Measurements from ENCODE around the gene CFAP65. TPM values are rescaled to one million over a fixed set of nuclear protein-coding genes. Genes with fewer than 3 reads are reported as not detected.

The CFAP65 gene
- total and polyA plus RNA-seq, 2 of the 4 experiments (the other 2 are of a cell fraction): not detected

DNA sequence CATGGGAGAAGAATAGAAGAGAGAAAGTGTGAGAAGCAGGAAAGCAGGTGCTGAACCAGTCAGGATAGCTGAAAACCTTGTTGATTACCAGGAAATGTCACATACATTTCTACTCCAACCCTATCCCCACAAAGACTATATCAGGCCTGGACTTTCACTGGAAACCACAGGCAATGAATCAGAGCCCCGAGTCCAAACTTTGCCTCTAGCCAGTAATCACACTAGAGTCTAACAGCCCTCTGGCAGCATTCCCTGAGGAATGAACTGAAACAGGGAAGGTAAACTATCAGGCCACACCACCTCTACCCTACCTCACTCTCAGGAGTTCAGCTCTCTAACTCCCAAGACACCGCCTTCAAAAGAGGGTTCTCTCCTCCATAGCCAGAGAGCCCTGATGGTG, 38.1 kb upstream of the CFAP65 start:
- Histone ChIP-seq H3K79me1 (ENCODE audit: low read depth in 1 of 2, low read length in 2 of 2) (no peaks in the 10 kb centered on the region), H2BK120ac (ENCODE audit: low read depth, low read length) (no peak overlapping the region), H2AK9ac (replicated peaks; ENCODE audit: low read depth, low read length, poor library complexity) (no peak overlapping the region), H3K9ac (ENCODE audit: low read depth, low read length) (no peak overlapping the region), H3K27ac (ENCODE audit: insufficient read depth, low read length) (no peak overlapping the region), H4K5ac (ENCODE audit: low read depth, low read length) (no peak overlapping the region), H3K4me1 (ENCODE audit: control insufficient read depth, insufficient read depth, low read length) (0 out of 2 replicates have a peak, but pooled peaks cover 2% of the 10 kb centered on the region), H2BK15ac (ENCODE audit: low read depth, low read length) (no peak overlapping the region), H3K9me3 (ENCODE audit: control insufficient read depth, insufficient read depth, low read length) (no peaks in the 10 kb centered on the region), H4K20me1 (ENCODE audit: insufficient read depth, low read length) (peaks cover 12% of the 10 kb centered on the region; the same call in 1 of the 2 replicates), H3K27me3 (ENCODE audit: control insufficient read depth, insufficient read depth, low read length) (no peaks in the 10 kb centered on the region; the same call in none of the 2 replicates), H3K4ac (ENCODE audit: low read depth, low read length) (no peak overlapping the region), H3K14ac (replicated peaks; ENCODE audit: low read depth, low read length) (no peak overlapping the region), H3K9me1 (ENCODE audit: insufficient read depth, low read length) (peaks cover 4% of the 10 kb centered on the region; the same call in 1 of the 2 replicates), H3K56ac (ENCODE audit: extremely low read depth, insufficient read depth, low read length) (no peak overlapping the region), H2BK5ac (ENCODE audit: low read depth, low read length, poor library complexity, severe bottlenecking) (no peak overlapping the region), H3K4me3 (ENCODE audit: insufficient read depth, low read depth, low read length) (no peak overlapping the region), H3K23ac (ENCODE audit: low read depth, low read length) (no peak overlapping the region), H4K8ac (ENCODE audit: low read depth in 2 of 2, low read length in 2 of 2) (no peak overlapping the region), H3K36me3 (ENCODE audit: control insufficient read depth, insufficient read depth, low read length) (peaks cover 11% of the 10 kb centered on the region), H3K18ac (ENCODE audit: low read depth, low read length) (no peak overlapping the region), H2AK5ac (ENCODE audit: low read depth, low read length) (no peak overlapping the region), H2AFZ (replicated peaks; ENCODE audit: low read length, poor library complexity) (no peak overlapping the region), H3K4me2 (ENCODE audit: low read depth, low read length) (no peak overlapping the region), H2BK20ac (ENCODE audit: low read depth, low read length) (no peak overlapping the region), H4K91ac (ENCODE audit: insufficient read depth, low read depth, low read length) (no peak overlapping the region)
- WGBS, 2 experiments (ENCODE audit: extremely low coverage in 2 of 2, insufficient read length in 1 of 2): no CpG with 5 or more reads among the region's 2 CpGs
- no peak for TF ChIP-seq MXI1 (IDR thresholded peaks at IDR 0.05; ENCODE audit: borderline replicate concordance, low read depth, low read length)
- TF ChIP-seq CEBPB (IDR thresholded peaks at IDR 0.05; ENCODE audit: low read depth, low read length): no peak
- TF ChIP-seq POLR2A (IDR thresholded peaks at IDR 0.05; ENCODE audit: low read depth, low read length): no peak
- no peak for TF ChIP-seq FOS (IDR thresholded peaks at IDR 0.05; ENCODE audit: low read depth, low read length)
- TF ChIP-seq, protein P1, sequence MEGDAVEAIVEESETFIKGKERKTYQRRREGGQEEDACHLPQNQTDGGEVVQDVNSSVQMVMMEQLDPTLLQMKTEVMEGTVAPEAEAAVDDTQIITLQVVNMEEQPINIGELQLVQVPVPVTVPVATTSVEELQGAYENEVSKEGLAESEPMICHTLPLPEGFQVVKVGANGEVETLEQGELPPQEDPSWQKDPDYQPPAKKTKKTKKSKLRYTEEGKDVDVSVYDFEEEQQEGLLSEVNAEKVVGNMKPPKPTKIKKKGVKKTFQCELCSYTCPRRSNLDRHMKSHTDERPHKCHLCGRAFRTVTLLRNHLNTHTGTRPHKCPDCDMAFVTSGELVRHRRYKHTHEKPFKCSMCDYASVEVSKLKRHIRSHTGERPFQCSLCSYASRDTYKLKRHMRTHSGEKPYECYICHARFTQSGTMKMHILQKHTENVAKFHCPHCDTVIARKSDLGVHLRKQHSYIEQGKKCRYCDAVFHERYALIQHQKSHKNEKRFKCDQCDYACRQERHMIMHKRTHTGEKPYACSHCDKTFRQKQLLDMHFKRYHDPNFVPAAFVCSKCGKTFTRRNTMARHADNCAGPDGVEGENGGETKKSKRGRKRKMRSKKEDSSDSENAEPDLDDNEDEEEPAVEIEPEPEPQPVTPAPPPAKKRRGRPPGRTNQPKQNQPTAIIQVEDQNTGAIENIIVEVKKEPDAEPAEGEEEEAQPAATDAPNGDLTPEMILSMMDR (conservative IDR thresholded peaks at IDR 0.05; ENCODE audit: low read depth, low read length): no peak
- TF ChIP-seq USF2 (IDR thresholded peaks at IDR 0.05; ENCODE audit: low read depth, low read length): no peak
- TF ChIP-seq, protein P2, sequence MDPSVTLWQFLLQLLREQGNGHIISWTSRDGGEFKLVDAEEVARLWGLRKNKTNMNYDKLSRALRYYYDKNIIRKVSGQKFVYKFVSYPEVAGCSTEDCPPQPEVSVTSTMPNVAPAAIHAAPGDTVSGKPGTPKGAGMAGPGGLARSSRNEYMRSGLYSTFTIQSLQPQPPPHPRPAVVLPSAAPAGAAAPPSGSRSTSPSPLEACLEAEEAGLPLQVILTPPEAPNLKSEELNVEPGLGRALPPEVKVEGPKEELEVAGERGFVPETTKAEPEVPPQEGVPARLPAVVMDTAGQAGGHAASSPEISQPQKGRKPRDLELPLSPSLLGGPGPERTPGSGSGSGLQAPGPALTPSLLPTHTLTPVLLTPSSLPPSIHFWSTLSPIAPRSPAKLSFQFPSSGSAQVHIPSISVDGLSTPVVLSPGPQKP (IDR thresholded peaks at IDR 0.05; ENCODE audit: borderline replicate concordance, low read depth, low read length): no peak
- TF ChIP-seq CHD1 (IDR thresholded peaks at IDR 0.05; ENCODE audit: low read depth, low read length): no peak
- no peak for TF ChIP-seq BHLHE40 (IDR thresholded peaks at IDR 0.05; ENCODE audit: low read depth, low read length)
- TF ChIP-seq RFX5 (IDR thresholded peaks at IDR 0.05; ENCODE audit: low read depth, low read length): no peak
- intact Hi-C loops (cut with micrococcal nuclease): no loop called here
- ChIA-PET POLR2A (ENCODE audit: unreplicated experiment) (no interaction called here), CTCF (no interaction called here)
- in situ Hi-C loops (cut with MboI; ENCODE audit: low sequenced_read_pairs): no loop called here
- DNase-seq (peak; percentile 62), ATAC-seq (ENCODE audit: low read depth) (peak; percentile 88)
- BruUV-seq (replicated peaks): no TSS peak
- dilution Hi-C loops (cut with HindIII; ENCODE audit: low sequenced_read_pairs, unreplicated experiment): no loop called here

All from IMR-90 (cell line).